ENCODE data around the gene CLEC5A. TPM values are rescaled to one million over a fixed set of nuclear protein-coding genes. Genes with fewer than 3 reads are reported as not detected.

The CLEC5A gene
- total RNA-seq, 1 experiment from 2014 or later: not detected

GRCh38 chr7:141976524-141977245 is 29.9 kb upstream of the CLEC5A start:
- no peak overlapping the region for H4K91ac ChIP-seq (ENCODE audit: insufficient read length, low read depth, low read length)
- no peaks in the 10 kb centered on the region for H3K27me3 ChIP-seq (ENCODE audit: insufficient read depth, low read length)
- no peak overlapping the region for H2AK5ac ChIP-seq (ENCODE audit: insufficient read length, low read length)
- H3K9ac ChIP-seq (ENCODE audit: extremely low read depth, insufficient read length, low read length): no peak overlapping the region
- peaks cover 8 to 14% of the 10 kb centered on the region in 2 experiments for H3K4me1 Mint-ChIP-seq
- H3K79me1 ChIP-seq (ENCODE audit: insufficient read depth, low read depth, low read length, poor library complexity, severe bottlenecking): no peaks in the 10 kb centered on the region
- H3K23me2 ChIP-seq (ENCODE audit: insufficient read length, low read depth, low read length, poor library complexity, severe bottlenecking): no peaks in the 10 kb centered on the region
- H3K27ac Mint-ChIP-seq: no peak overlapping the region
- H2AFZ ChIP-seq (ENCODE audit: low read length): peak overlapping the region; percentile 60
- H4K8ac ChIP-seq (replicated peaks; ENCODE audit: insufficient read length, low read depth, low read length): no peak overlapping the region
- no peaks in the 10 kb centered on the region for H3K4me1 ChIP-seq (ENCODE audit: insufficient read depth, low read length)
- H3K79me2 ChIP-seq (ENCODE audit: insufficient read depth, low read length): no peaks in the 10 kb centered on the region
- H4K20me1 ChIP-seq (ENCODE audit: control insufficient read depth, insufficient read depth, insufficient read length): no peaks in the 10 kb centered on the region
- peaks cover 6% of the 10 kb centered on the region for H3K9me3 ChIP-seq (ENCODE audit: control insufficient read depth, low read depth, low read length)
- H2BK120ac ChIP-seq (ENCODE audit: low read depth, low read length, poor library complexity, severe bottlenecking): no peak overlapping the region
- H3K56ac ChIP-seq (ENCODE audit: insufficient read length, low read depth, low read length): no peak overlapping the region
- H2BK12ac ChIP-seq (ENCODE audit: insufficient read length, low read depth, low read length): no peak overlapping the region
- no peak overlapping the region for H2BK5ac ChIP-seq (ENCODE audit: insufficient read length, low read length)
- H3K4ac ChIP-seq (ENCODE audit: low read depth, low read length): no peak overlapping the region
- no peak for TF ChIP-seq CTCF (conservative IDR thresholded peaks at IDR 0.05)
- H3K4me3 Mint-ChIP-seq: peak overlapping the region in 1 of 2 experiments; percentile 64; a peak in 2 of 5 replicates
- H4K5ac ChIP-seq (ENCODE audit: insufficient read length, low read depth, low read length): no peak overlapping the region
- no peak overlapping the region for H3K27ac ChIP-seq (ENCODE audit: insufficient read length, low read depth, low read length)
- H3K36me3 Mint-ChIP-seq (ENCODE audit: insufficient read depth in 1 of 3, low read depth in 3 of 3): no peaks in the 10 kb centered on the region; a peak in 1 of 7 replicates
- no peak for DNase-seq
- peaks cover 14% of the 10 kb centered on the region; the same call in 1 of the 2 replicates for H3K27me3 Mint-ChIP-seq (ENCODE audit: low read depth)
- H2BK20ac ChIP-seq (ENCODE audit: low read depth, low read length, poor library complexity, severe bottlenecking): no peak overlapping the region
- H3K23ac ChIP-seq (ENCODE audit: insufficient read length, low read depth, low read length): no peak overlapping the region
- H3K18ac ChIP-seq (ENCODE audit: insufficient read length, low read depth, low read length): no peak overlapping the region
- WGBS (ENCODE audit: extremely low coverage, insufficient read length, low lambda C conversion rate): no CpG with 5 or more reads among the region's 11 CpGs
- no peak overlapping the region for H2BK15ac ChIP-seq (ENCODE audit: low read depth, low read length)
- no peaks in the 10 kb centered on the region; a peak in 1 of 5 replicates for H3K9me3 Mint-ChIP-seq
- H3K4me2 ChIP-seq (ENCODE audit: insufficient read depth, insufficient read length, low read length): peak overlapping the region; percentile 39
- no peak overlapping the region for H3K14ac ChIP-seq (ENCODE audit: insufficient read depth, low read length)
- no peak overlapping the region for H3T11ph ChIP-seq (ENCODE audit: low read length)
